B cell (primary cell): ENCODE results near the gene OASL. TPM values are rescaled to one million over a fixed set of nuclear protein-coding genes. Genes with fewer than 3 reads are reported as not detected.
"Not testable (repeated sequence)": the region's sequence is repeated elsewhere in the genome, so short reads cannot be mapped to it uniquely, and the experiment has no call there.

ENCODE experiments used
- ATAC-seq: fragments of 200-7000 bp; cut with Tn5 transposase; one replicate; pipeline ENCODE4 v1.10.0; 2021; ENCODE audit warnings: low read depth, mild to moderate bottlenecking, moderate number of reproducible peaks, moderate library complexity
- CTCF ChIA-PET: fragments of 350-600 bp; sonication (Branson Sonifier 250); formaldehyde crosslinking; loops from one replicate; lab custom pipeline; 2021; ENCODE audit warnings: antibody characterized with exemption, inconsistent platforms; lab: Charles Lee
- POLR2A ChIA-PET: fragments of 350-600 bp; sonication (Branson Sonifier 250); formaldehyde crosslinking; loops from one replicate; lab custom pipeline; 2021; ENCODE audit warnings: antibody characterized with exemption; lab: Charles Lee
- DNase-seq: peaks from one replicate; pipeline ENCODE4 v3.0.0; 2013
- H2AFZ ChIP-seq: 2 replicates; pipeline ENCODE4 v1.6.1; 2012; ENCODE audit warnings: mild to moderate bottlenecking, low read depth, low read length; ENCODE audit not compliant: insufficient read depth, poor library complexity, severe bottlenecking
- H3K27ac ChIP-seq, 2 donors: 1 replicate in 1 of 2; 2 replicates in 1 of 2; pipeline ENCODE4 v1.5.1; 2012 to 2013; ENCODE audit warnings: low read length in 2 of 2, mild to moderate bottlenecking in 2 of 2, moderate library complexity in 1 of 2
- H3K27me3 ChIP-seq, 4 experiments: fragments of 200-600 bp in 1 of 4; sonication (generic) in 1 of 4; replicated peaks in 1 of 4; 1 replicate in 2 of 4; 2 replicates in 2 of 4; pipeline versions ENCODE4 v1.6.1 to v1.7.0; 2013 to 2016; ENCODE audit warnings: low read length in 3 of 4, mild to moderate bottlenecking in 2 of 4, mixed read lengths in 1 of 4, moderate library complexity in 1 of 4; ENCODE audit not compliant: insufficient read depth in 4 of 4, control insufficient read depth in 3 of 4; ENCODE audit errors: control extremely low read depth in 1 of 4
- H3K36me3 ChIP-seq, 2 experiments: replicated peaks in 1 of 2; 1 replicate in 1 of 2; 2 replicates in 1 of 2; pipeline versions ENCODE4 v1.6.1 to v1.7.1; 2013; ENCODE audit warnings: low read length in 1 of 2; ENCODE audit not compliant: insufficient read depth in 2 of 2, control insufficient read depth in 1 of 2; ENCODE audit errors: control extremely low read depth in 1 of 2, extremely low read depth in 1 of 2
- H3K4me1 ChIP-seq, 2 donors: fragments of 200-600 bp in 1 of 2; sonication (generic) in 1 of 2; 1 replicate in 1 of 2; 2 replicates in 1 of 2; pipeline versions ENCODE4 v1.5.1 to v1.6.1; 2013 to 2017; ENCODE audit warnings: low read length in 2 of 2; ENCODE audit not compliant: control insufficient read depth in 2 of 2, insufficient read depth in 2 of 2
- H3K4me2 ChIP-seq: replicated peaks from 2 replicates; pipeline ENCODE3; 2012; ENCODE audit warnings: mild to moderate bottlenecking, low read depth, low read length; ENCODE audit not compliant: poor library complexity, severe bottlenecking
- H3K4me3 ChIP-seq, 5 experiments: fragments of 200-600 bp in 1 of 5; sonication (generic) in 1 of 5; 1 replicate in 3 of 5; 2 replicates in 2 of 5; pipeline versions ENCODE4 v1.5.1 to v1.7.0; 2011 to 2016; ENCODE audit warnings: low read length in 4 of 5, mild to moderate bottlenecking in 4 of 5, low read depth in 2 of 5, control low read depth in 1 of 5, moderate library complexity in 1 of 5; ENCODE audit not compliant: insufficient read depth in 1 of 5; ENCODE audit errors: control extremely low read depth in 1 of 5, extremely low read depth in 1 of 5
- H3K79me2 ChIP-seq: fragments of 200-600 bp; sonication (generic); one replicate; pipeline ENCODE4 v1.6.0; 2016; ENCODE audit warnings: low read length; ENCODE audit not compliant: control insufficient read depth, insufficient read depth
- H3K9ac ChIP-seq: fragments of 200-600 bp; sonication (generic); 2 replicates; pipeline ENCODE4 v1.6.1; 2017; ENCODE audit warnings: mild to moderate bottlenecking, low read length, moderate library complexity
- H3K9me3 ChIP-seq, 3 donors: one replicate each; pipeline versions ENCODE4 v1.6.1 to v1.7.1; 2013; ENCODE audit warnings: low read length in 2 of 3; ENCODE audit not compliant: control insufficient read depth in 2 of 3, insufficient read depth in 1 of 3; ENCODE audit errors: control extremely low read depth in 1 of 3
- H4K20me1 ChIP-seq: 2 replicates; pipeline ENCODE4 v1.6.0; 2012; ENCODE audit warnings: mild to moderate bottlenecking, low read length; ENCODE audit not compliant: insufficient read depth, control insufficient read depth, poor library complexity, severe bottlenecking
- H3K27ac Mint-ChIP-seq: one replicate; pipeline ENCODE4 v1.8.0; 2021; ENCODE audit warnings: mixed read lengths
- H3K27me3 Mint-ChIP-seq: one replicate; pipeline ENCODE4 v1.8.0; 2021; ENCODE audit warnings: mixed read lengths
- H3K4me1 Mint-ChIP-seq: one replicate; pipeline ENCODE4 v1.8.0; 2021; ENCODE audit warnings: mixed read lengths
- H3K4me3 Mint-ChIP-seq: one replicate; pipeline ENCODE4 v1.8.0; 2021; ENCODE audit warnings: mixed read lengths
- H3K9me3 Mint-ChIP-seq: one replicate; pipeline ENCODE4 v1.8.0; 2022; ENCODE audit warnings: mixed read lengths; ENCODE audit not compliant: insufficient read depth
- CTCF ChIP-seq: fragments of 200-600 bp; IDR thresholded peaks from one replicate; pipeline ENCODE4 v1.8.0; 2022; ENCODE audit warnings: antibody characterized with exemption, mild to moderate bottlenecking
- EZH2 ChIP-seq: IDR thresholded peaks from 2 replicates; pipeline ENCODE4 v1.6.1; 2012; ENCODE audit warnings: borderline replicate concordance, low read depth, mild to moderate bottlenecking, moderate library complexity, low read length; ENCODE audit not compliant: insufficient read depth, poor library complexity, severe bottlenecking
- WGBS: methylation state at CpG from one replicate; pipeline ENCODE4 v1.1.5; 2013; ENCODE audit warnings: missing lambda C conversion rate; ENCODE audit not compliant: insufficient coverage; 5-methylcytosine and 5-hydroxymethylcytosine counted together
- intact Hi-C: fragments of 100-400 bp; cut with micrococcal nuclease; formaldehyde crosslinking; loops from one replicate; pipeline ENCODE4 v1.10.0; 2022
- polyA plus RNA-seq: library from polyadenylated mRNA; depleted of rRNA; stranded (reverse); fragments of >200 nt; gene quantifications from 2 replicates; pipeline ENCODE4 v1.2.3, GENCODE V29; 2012
- total RNA-seq, 2 donors: library from RNA; stranded (reverse); fragments of 120-200 nt in 1 of 2; gene quantifications; 1 replicate in 1 of 2; 2 replicates in 1 of 2; pipeline versions ENCODE4 v1.2.3 to v1.2.4, GENCODE V29; 2013 to 2022

Gene OASL
- total and polyA plus RNA-seq, 2 donors (not counting 1 experiment from before 2014, with no cell fraction given), result 0.18 to 1.1 TPM

GRCh38 chr12:121065345-121065744, 26.3 kb upstream of the OASL start:
- no peak for ATAC-seq
- no peak for DNase-seq
- POLR2A ChIA-PET, result interaction anchor here (0.6 kb wide), 1 partner anchor 102 kb away, joined by 3 read pairs; no protein-coding TSS in a partner anchor
- intact Hi-C loops, result no loop called here
- Mint-ChIP-seq H3K9me3 (no peaks in the 10 kb centered on the region), H3K4me3 (no peak overlapping the region), H3K4me1 (peaks cover 3% of the 10 kb centered on the region), H3K27me3 (peaks cover 5% of the 10 kb centered on the region), H3K27ac (no peak overlapping the region)
- CTCF ChIA-PET, result no interaction called here
- Histone ChIP-seq H3K36me3 (no peaks in the 10 kb centered on the region), H4K20me1 (no peaks in the 10 kb centered on the region), H3K4me1 (peaks cover 3 to 4% of the 10 kb centered on the region in 2 donors), H3K27ac (no peak overlapping the region), H3K4me3 (no peak overlapping the region), H3K27me3 (peaks cover 0 to 4% (median 0%) of the 10 kb centered on the region in 4 experiments), H3K9me3 (no peaks in the 10 kb centered on the region), H2AFZ (no peak overlapping the region), H3K9ac (no peak overlapping the region), H3K4me2 (no peak overlapping the region), H3K79me2 (no peaks in the 10 kb centered on the region)
- WGBS, result 14% methylated on average over 1 of the region's 2 CpGs
- TF ChIP-seq EZH2 (no peak), CTCF (no peak)

GRCh38 chr12:121064586-121064985, 25.5 kb upstream of the OASL start:
- H3K79me2 ChIP-seq, H3K27me3 ChIP-seq, H3K9me3 Mint-ChIP-seq, H3K4me1 Mint-ChIP-seq, H4K20me1 ChIP-seq, ATAC-seq, H3K4me3 Mint-ChIP-seq, H3K27ac ChIP-seq, H3K4me2 ChIP-seq, H3K9ac ChIP-seq, H3K27me3 Mint-ChIP-seq, H3K4me3 ChIP-seq, DNase-seq, H2AFZ ChIP-seq, H3K36me3 ChIP-seq, H3K27ac Mint-ChIP-seq, H3K9me3 ChIP-seq: not testable (repeated sequence)
- H3K4me1 ChIP-seq, result peaks cover 6 to 12% of the 10 kb centered on the region in 2 donors
- intact Hi-C loops, result loop anchor here (5.0 kb wide), 1 partner anchor 48 kb away; no protein-coding TSS in a partner anchor
- ChIA-PET CTCF (interaction anchor here (0.7 kb wide), 1 partner anchor 167 kb away, joined by 3 read pairs; no protein-coding TSS in a partner anchor), POLR2A (interaction anchor here (0.6 kb wide), 2 partner anchors 103 to 431 kb away, joined by 3 to 5 read pairs; no protein-coding TSS in a partner anchor)
- WGBS, result 100% methylated on average over 6 of the region's 12 CpGs
